ENCODE data around the gene PPAN.
A peak's percentile ranks its signal among the peaks of the same experiment; 100 is the strongest.

Gene PPAN

DNA sequence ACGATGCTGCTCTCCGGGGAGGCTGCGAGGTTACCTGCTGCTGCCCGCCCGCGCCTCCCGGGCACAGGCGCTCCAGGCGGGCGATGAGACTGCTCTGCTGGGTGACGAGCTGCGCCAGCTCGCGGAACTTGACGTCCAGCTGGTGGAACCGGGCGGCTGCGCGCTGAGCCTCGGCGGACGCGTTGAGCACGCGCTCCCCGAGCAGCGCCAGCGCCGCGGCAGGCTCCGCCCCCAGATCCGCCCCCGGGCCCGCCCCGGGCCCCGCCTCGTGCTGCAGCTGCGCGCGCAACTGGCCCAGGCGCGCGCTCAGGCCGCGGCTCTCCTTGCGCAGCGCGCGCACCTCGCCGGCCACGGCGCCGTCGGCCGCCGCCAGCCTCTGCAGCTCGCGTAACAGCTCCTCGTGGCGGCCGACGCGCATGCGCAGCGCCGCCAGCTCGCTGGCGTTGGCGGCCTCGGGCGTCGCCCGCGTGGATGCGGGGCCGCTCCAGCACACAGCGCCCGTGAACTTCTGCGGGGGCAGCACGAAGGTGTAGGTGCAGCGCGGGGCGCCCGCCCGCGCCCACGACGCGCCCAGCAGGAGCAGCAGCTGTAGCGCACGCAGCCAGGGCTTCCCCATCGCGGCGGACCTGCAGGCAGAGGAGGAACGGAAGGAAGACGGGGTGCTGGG lies 10.1 kb upstream of the PPAN start:
- no peak for TF ChIP-seq EZH2phosphoT487 (IDR thresholded peaks at IDR 0.05; ENCODE audit: borderline replicate concordance, low read length)
- TF ChIP-seq, protein P1, sequence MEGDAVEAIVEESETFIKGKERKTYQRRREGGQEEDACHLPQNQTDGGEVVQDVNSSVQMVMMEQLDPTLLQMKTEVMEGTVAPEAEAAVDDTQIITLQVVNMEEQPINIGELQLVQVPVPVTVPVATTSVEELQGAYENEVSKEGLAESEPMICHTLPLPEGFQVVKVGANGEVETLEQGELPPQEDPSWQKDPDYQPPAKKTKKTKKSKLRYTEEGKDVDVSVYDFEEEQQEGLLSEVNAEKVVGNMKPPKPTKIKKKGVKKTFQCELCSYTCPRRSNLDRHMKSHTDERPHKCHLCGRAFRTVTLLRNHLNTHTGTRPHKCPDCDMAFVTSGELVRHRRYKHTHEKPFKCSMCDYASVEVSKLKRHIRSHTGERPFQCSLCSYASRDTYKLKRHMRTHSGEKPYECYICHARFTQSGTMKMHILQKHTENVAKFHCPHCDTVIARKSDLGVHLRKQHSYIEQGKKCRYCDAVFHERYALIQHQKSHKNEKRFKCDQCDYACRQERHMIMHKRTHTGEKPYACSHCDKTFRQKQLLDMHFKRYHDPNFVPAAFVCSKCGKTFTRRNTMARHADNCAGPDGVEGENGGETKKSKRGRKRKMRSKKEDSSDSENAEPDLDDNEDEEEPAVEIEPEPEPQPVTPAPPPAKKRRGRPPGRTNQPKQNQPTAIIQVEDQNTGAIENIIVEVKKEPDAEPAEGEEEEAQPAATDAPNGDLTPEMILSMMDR (IDR thresholded peaks at IDR 0.05; ENCODE audit: low read depth, low read length, poor library complexity, severe bottlenecking): no peak
- Histone ChIP-seq H3K9me3 (ENCODE audit: control insufficient read depth, insufficient read depth, low read length) (no peaks in the 10 kb centered on the region), H3K36me3 (ENCODE audit: control insufficient read depth, low read length) (peaks cover 15% of the 10 kb centered on the region), H3K9me2 (replicated peaks; ENCODE audit: control insufficient read depth, low read length) (no peaks in the 10 kb centered on the region), H3K4me3 (ENCODE audit: low read length) (peak overlapping the region; percentile 75), H3K27ac (ENCODE audit: low read depth, low read length) (peak overlapping the region; percentile 43), H3F3A (ENCODE audit: control insufficient read depth, insufficient read depth) (peaks cover 13% of the 10 kb centered on the region), H4K20me1 (ENCODE audit: control insufficient read depth, insufficient read depth, low read depth, low read length) (no peaks in the 10 kb centered on the region), H3K4me1 (ENCODE audit: control insufficient read depth, low read length) (peaks cover 63% of the 10 kb centered on the region), H3K27me3 (ENCODE audit: control insufficient read depth, low read length) (no peaks in the 10 kb centered on the region), H3K4me2 (ENCODE audit: low read length) (peak overlapping the region; percentile 94), H3K79me2 (ENCODE audit: control insufficient read depth, low read length) (peaks cover 4% of the 10 kb centered on the region)

DNA sequence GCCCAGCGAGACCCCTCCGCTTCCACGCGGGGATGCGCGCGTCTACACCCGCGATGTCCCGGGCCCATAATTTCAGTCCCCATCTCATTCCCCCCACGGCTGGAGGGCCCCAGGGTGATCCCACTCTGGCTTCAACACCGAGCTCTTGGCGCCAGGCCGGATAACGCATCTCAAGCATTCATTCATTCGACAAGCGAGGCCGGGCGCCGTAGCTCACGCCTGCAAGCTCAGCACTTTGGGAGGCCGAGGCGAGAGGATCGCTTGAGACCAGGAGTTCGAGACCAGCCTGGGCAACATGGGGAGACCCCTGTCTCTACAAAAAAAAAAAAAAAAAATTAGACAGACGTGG lies 9.6 kb upstream of the PPAN start:
- H3K4me2 ChIP-seq (ENCODE audit: low read length): peak overlapping the region; percentile 94

DNA sequence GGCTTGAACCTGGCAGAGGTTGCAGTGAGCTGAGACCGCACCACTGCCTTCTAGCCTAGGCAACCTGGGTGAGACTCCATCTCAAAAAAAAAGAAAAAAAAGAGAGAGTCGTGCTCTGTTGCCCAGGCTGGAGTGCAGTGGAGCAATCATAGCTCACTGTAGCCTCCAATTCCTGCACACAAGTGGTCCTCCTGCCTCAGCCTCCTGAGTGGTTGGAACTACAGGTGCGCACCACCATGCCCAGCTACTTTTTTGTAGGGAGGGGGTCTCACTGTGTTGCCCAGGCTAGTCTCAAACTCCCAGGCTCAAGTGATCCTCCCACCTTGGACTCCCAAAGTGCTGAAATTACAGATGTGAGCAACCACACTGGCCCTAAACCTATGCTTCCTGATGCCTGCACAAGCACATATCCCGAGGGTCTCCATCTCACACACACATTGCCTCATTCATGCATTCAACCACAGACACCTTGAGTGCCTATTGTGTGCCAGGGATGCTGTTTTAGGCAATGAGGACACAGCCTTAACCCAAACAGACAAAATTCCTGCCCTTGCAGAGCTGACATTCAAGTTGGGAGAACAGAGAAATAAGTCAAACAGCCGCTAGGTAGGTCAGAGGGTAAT lies 5.9 kb upstream of the PPAN start:
- no peaks in the 10 kb centered on the region; the same call in 1 of the 2 replicates for H3K36me3 ChIP-seq (ENCODE audit: control insufficient read depth, low read length)
- TF ChIP-seq, protein P1 (IDR thresholded peaks at IDR 0.05; ENCODE audit: low read depth, low read length, poor library complexity, severe bottlenecking): no peak
- TF ChIP-seq EZH2phosphoT487 (IDR thresholded peaks at IDR 0.05; ENCODE audit: borderline replicate concordance, low read length): no peak
- H3K4me2 ChIP-seq (ENCODE audit: low read length): peak overlapping the region; percentile 83
- H3K27ac ChIP-seq (ENCODE audit: low read depth, low read length): peak overlapping the region; percentile 96
- H3K9me2 ChIP-seq (replicated peaks; ENCODE audit: control insufficient read depth, low read length): no peaks in the 10 kb centered on the region
- H3K4me1 ChIP-seq (ENCODE audit: control insufficient read depth, low read length): peaks cover 83% of the 10 kb centered on the region
- H3K9me3 ChIP-seq (ENCODE audit: control insufficient read depth, insufficient read depth, low read length): no peaks in the 10 kb centered on the region
- H3K79me2 ChIP-seq (ENCODE audit: control insufficient read depth, low read length): peaks cover 9% of the 10 kb centered on the region
- H3K4me3 ChIP-seq (ENCODE audit: low read length): peak overlapping the region; percentile 75
- H3K27me3 ChIP-seq (ENCODE audit: control insufficient read depth, low read length): no peaks in the 10 kb centered on the region
- H3F3A ChIP-seq (ENCODE audit: control insufficient read depth, insufficient read depth): peaks cover 42% of the 10 kb centered on the region
- no peaks in the 10 kb centered on the region for H4K20me1 ChIP-seq (ENCODE audit: control insufficient read depth, insufficient read depth, low read depth, low read length)

More for the DNA sequence above, 9.6 kb upstream of the PPAN start:
- H3K4me1 ChIP-seq (ENCODE audit: control insufficient read depth, low read length): peaks cover 63% of the 10 kb centered on the region
- no peaks in the 10 kb centered on the region for H4K20me1 ChIP-seq (ENCODE audit: control insufficient read depth, insufficient read depth, low read depth, low read length)
- no peaks in the 10 kb centered on the region for H3K27me3 ChIP-seq (ENCODE audit: control insufficient read depth, low read length)
- no peaks in the 10 kb centered on the region for H3K9me2 ChIP-seq (replicated peaks; ENCODE audit: control insufficient read depth, low read length)
- TF ChIP-seq, protein P1 (IDR thresholded peaks at IDR 0.05; ENCODE audit: low read depth, low read length, poor library complexity, severe bottlenecking): no peak
- TF ChIP-seq EZH2phosphoT487 (IDR thresholded peaks at IDR 0.05; ENCODE audit: borderline replicate concordance, low read length): no peak
- peaks cover 15% of the 10 kb centered on the region for H3K36me3 ChIP-seq (ENCODE audit: control insufficient read depth, low read length)
- peaks cover 4% of the 10 kb centered on the region for H3K79me2 ChIP-seq (ENCODE audit: control insufficient read depth, low read length)
- peak overlapping the region; percentile 75 for H3K4me3 ChIP-seq (ENCODE audit: low read length)
- peak overlapping the region; percentile 43 for H3K27ac ChIP-seq (ENCODE audit: low read depth, low read length)
- peaks cover 16% of the 10 kb centered on the region for H3F3A ChIP-seq (ENCODE audit: control insufficient read depth, insufficient read depth)
- H3K9me3 ChIP-seq (ENCODE audit: control insufficient read depth, insufficient read depth, low read length): no peaks in the 10 kb centered on the region
